SK-N-SH (cell line): Measurements from ENCODE around the gene KDM2A. TPM values are rescaled to one million over a fixed set of nuclear protein-coding genes. Genes with fewer than 3 reads are reported as not detected.

Experiments
- CTCF ChIA-PET: fragments of 300-600, 350-600 bp; formaldehyde crosslinking; extraction: SDS; loops from one replicate; lab custom pipeline; 2021; lab: Yijun Ruan, JAX
- POLR2A ChIA-PET: fragments of 350-600 bp; sonication (Branson Sonifier 250); formaldehyde crosslinking; extraction: SDS; loops from one replicate; lab custom pipeline; 2020; ENCODE audit warnings: antibody characterized with exemption, inconsistent platforms; lab: Yijun Ruan, JAX
- DNase-seq: peaks from one replicate; pipeline ENCODE4 v3.0.0; 2012
- H2AFZ ChIP-seq: fragments of 200-600 bp; sonication (generic); 2 replicates; pipeline ENCODE4 v1.8.1; 2016; ENCODE audit warnings: antibody characterized with exemption, mild to moderate bottlenecking, low read depth
- H3F3A ChIP-seq: fragments of 200-600 bp; sonication (generic); replicated peaks from 2 replicates; pipeline ENCODE3; 2016; ENCODE audit warnings: antibody characterized with exemption, mild to moderate bottlenecking; ENCODE audit not compliant: insufficient read depth
- H3K27ac ChIP-seq, 2 experiments: fragments of 200-500 bp in 1 of 2; fragments of 200-600 bp in 1 of 2; sonication (Bioruptor generic) in 1 of 2; sonication (generic), shearing (Covaris generic) in 1 of 2; 2 replicates each; pipeline versions ENCODE4 v1.5.1 to v1.6.1; 2014 to 2016; ENCODE audit warnings: low read depth in 2 of 2, inconsistent platforms in 1 of 2, low read length in 1 of 2, mild to moderate bottlenecking in 1 of 2, mixed read lengths in 1 of 2
- H3K27me3 ChIP-seq: fragments of 200-600 bp; sonication (generic), shearing (Covaris generic); 2 replicates; pipeline ENCODE4 v1.6.1; 2016; ENCODE audit warnings: mixed run types; ENCODE audit not compliant: insufficient read depth
- H3K36me3 ChIP-seq, 2 experiments: fragments of 200-500 bp in 1 of 2; fragments of 200-600 bp in 1 of 2; sonication (Bioruptor generic) in 1 of 2; sonication (generic) in 1 of 2; replicated peaks in 1 of 2; 2 replicates each; pipeline versions ENCODE3 to v1.5.1; 2014 to 2016; ENCODE audit warnings: low read length in 1 of 2, mild to moderate bottlenecking in 1 of 2; ENCODE audit not compliant: insufficient read depth in 2 of 2, control insufficient read depth in 1 of 2
- H3K4me1 ChIP-seq, 2 experiments: fragments of 200-500 bp in 1 of 2; fragments of 200-600 bp in 1 of 2; sonication (Bioruptor generic) in 1 of 2; sonication (generic), shearing (Covaris generic) in 1 of 2; 2 replicates each; pipeline versions ENCODE4 v1.5.1 to v1.6.1; 2014 to 2016; ENCODE audit warnings: low read depth in 1 of 2, low read length in 1 of 2, mixed run types in 1 of 2; ENCODE audit not compliant: insufficient read depth in 2 of 2, control insufficient read depth in 1 of 2
- H3K4me2 ChIP-seq: fragments of 200-600 bp; sonication (generic), shearing (Covaris generic); 2 replicates; pipeline ENCODE4 v1.6.1; 2017; ENCODE audit warnings: mixed run types
- H3K4me3 ChIP-seq, 2 experiments: fragments of 200-500 bp in 1 of 2; fragments of 200-600 bp in 1 of 2; sonication (Bioruptor generic) in 1 of 2; sonication (generic), shearing (Covaris generic) in 1 of 2; 2 replicates each; pipeline versions ENCODE4 v1.5.1 to v1.8.1; 2014 to 2016; ENCODE audit warnings: low read depth in 2 of 2, inconsistent platforms in 1 of 2, low read length in 1 of 2, mild to moderate bottlenecking in 1 of 2, mixed read lengths in 1 of 2, moderate library complexity in 1 of 2
- H3K79me2 ChIP-seq: fragments of 200-600 bp; sonication (generic); 2 replicates; pipeline ENCODE4 v1.8.1; 2017; ENCODE audit warnings: mild to moderate bottlenecking; ENCODE audit not compliant: insufficient read depth
- H3K9ac ChIP-seq: fragments of 200-600 bp; sonication (generic); 2 replicates; pipeline ENCODE4 v1.6.1; 2017; ENCODE audit warnings: mixed run types
- H3K9me2 ChIP-seq: fragments of 200-600 bp; sonication (generic); 2 replicates; pipeline ENCODE4 v1.6.1; 2017; ENCODE audit warnings: mixed run types
- H3K9me3 ChIP-seq: fragments of 200-600 bp; sonication (generic); 2 replicates; pipeline ENCODE4 v1.6.1; 2017; ENCODE audit warnings: mixed run types, mild to moderate bottlenecking, moderate library complexity
- H4K20me1 ChIP-seq: fragments of 200-600 bp; sonication (generic); 2 replicates; pipeline ENCODE4 v1.6.1; 2017; ENCODE audit warnings: mild to moderate bottlenecking, mixed run types; ENCODE audit not compliant: insufficient read depth
- CHD2 ChIP-seq: fragments of 150-350 bp; IDR thresholded peaks from 2 replicates; pipeline ENCODE4 v1.6.1; 2018; ENCODE audit warnings: low read length; ENCODE audit not compliant: partially characterized antibody
- ELF1 ChIP-seq: IDR thresholded peaks from 2 replicates; pipeline ENCODE4 v1.4.0; 2012
- EZH2phosphoT487 ChIP-seq: fragments of 200-600 bp; sonication (generic); IDR thresholded peaks from 2 replicates; pipeline ENCODE4 v1.6.1; 2017; ENCODE audit warnings: low read depth, mixed run types, mild to moderate bottlenecking, antibody characterized with exemption, moderate library complexity, borderline replicate concordance
- FOSL2 ChIP-seq: IDR thresholded peaks from 2 replicates; pipeline ENCODE4 v1.4.0; 2012; ENCODE audit warnings: low read depth, mild to moderate bottlenecking, moderate library complexity, borderline replicate concordance
- FOXJ3 ChIP-seq: sonication (generic); formaldehyde crosslinking; IDR thresholded peaks from 2 replicates; pipeline ENCODE4 v1.5.1; 2020; ENCODE audit warnings: mild to moderate bottlenecking, missing genetic modification reagents
- GABPA ChIP-seq: IDR thresholded peaks from 2 replicates; pipeline ENCODE4 v1.4.0; 2012; ENCODE audit warnings: low read depth, mild to moderate bottlenecking
- JUND ChIP-seq: IDR thresholded peaks from 2 replicates; pipeline ENCODE4 v1.4.0; 2012
- NFIC ChIP-seq: IDR thresholded peaks from 2 replicates; pipeline ENCODE4 v1.4.0; 2012; ENCODE audit warnings: borderline replicate concordance
- NRF1 ChIP-seq: IDR thresholded peaks from 2 replicates; pipeline ENCODE4 v1.6.1; 2012; ENCODE audit warnings: low read depth, mild to moderate bottlenecking, low read length
- POLR2AphosphoS5 ChIP-seq: IDR thresholded peaks from 2 replicates; pipeline ENCODE4 v1.6.1; 2012; ENCODE audit warnings: low read depth, low read length
- RAD21 ChIP-seq: IDR thresholded peaks from 2 replicates; pipeline ENCODE4 v1.6.1; 2012; ENCODE audit warnings: mild to moderate bottlenecking, low read length
- SIN3A ChIP-seq: IDR thresholded peaks from 2 replicates; pipeline ENCODE4 v1.6.1; 2012; ENCODE audit warnings: low read depth, mild to moderate bottlenecking, low read length, moderate library complexity, borderline replicate concordance
- SMC3 ChIP-seq: IDR thresholded peaks from 2 replicates; pipeline ENCODE4 v1.6.1; 2012; ENCODE audit warnings: low read depth, low read length, improper control_type of control experiment
- TCF12 ChIP-seq: IDR thresholded peaks from 2 replicates; pipeline ENCODE4 v1.4.0; 2012
- TEAD4 ChIP-seq: IDR thresholded peaks from 2 replicates; pipeline ENCODE4 v1.4.0; 2012; ENCODE audit warnings: mild to moderate bottlenecking, borderline replicate concordance; ENCODE audit not compliant: insufficient read depth
- WGBS: methylation state at CpG from one replicate; pipeline ENCODE4 v1.1.6; 2017; ENCODE audit warnings: low lambda C conversion rate; 5-methylcytosine and 5-hydroxymethylcytosine counted together
- polyA plus RNA-seq, 3 experiments: library from polyadenylated mRNA; depleted of rRNA; stranded (reverse); fragments of >200 nt; gene quantifications; 2 replicates each; pipeline ENCODE4 v1.2.3, GENCODE V29; 2012
- TF ChIP-seq, protein P1 (sequence below): IDR thresholded peaks from 2 replicates; pipeline ENCODE4 v1.6.1; 2012; ENCODE audit warnings: mild to moderate bottlenecking, low read depth, low read length, moderate library complexity
- TF ChIP-seq, protein P2 (sequence below): IDR thresholded peaks from 2 replicates; pipeline ENCODE4 v1.4.0; 2012; ENCODE audit warnings: low read depth, borderline replicate concordance
- TF ChIP-seq, protein P3 (sequence below): fragments of 150-350 bp; IDR thresholded peaks from 2 replicates; pipeline ENCODE4 v1.6.1; 2016; ENCODE audit warnings: mild to moderate bottlenecking, low read depth, low read length

The KDM2A gene
- polyA plus RNA-seq, 1 of the 3 experiments (the other 2 are of a cell fraction) = 28.4 TPM

DNA sequence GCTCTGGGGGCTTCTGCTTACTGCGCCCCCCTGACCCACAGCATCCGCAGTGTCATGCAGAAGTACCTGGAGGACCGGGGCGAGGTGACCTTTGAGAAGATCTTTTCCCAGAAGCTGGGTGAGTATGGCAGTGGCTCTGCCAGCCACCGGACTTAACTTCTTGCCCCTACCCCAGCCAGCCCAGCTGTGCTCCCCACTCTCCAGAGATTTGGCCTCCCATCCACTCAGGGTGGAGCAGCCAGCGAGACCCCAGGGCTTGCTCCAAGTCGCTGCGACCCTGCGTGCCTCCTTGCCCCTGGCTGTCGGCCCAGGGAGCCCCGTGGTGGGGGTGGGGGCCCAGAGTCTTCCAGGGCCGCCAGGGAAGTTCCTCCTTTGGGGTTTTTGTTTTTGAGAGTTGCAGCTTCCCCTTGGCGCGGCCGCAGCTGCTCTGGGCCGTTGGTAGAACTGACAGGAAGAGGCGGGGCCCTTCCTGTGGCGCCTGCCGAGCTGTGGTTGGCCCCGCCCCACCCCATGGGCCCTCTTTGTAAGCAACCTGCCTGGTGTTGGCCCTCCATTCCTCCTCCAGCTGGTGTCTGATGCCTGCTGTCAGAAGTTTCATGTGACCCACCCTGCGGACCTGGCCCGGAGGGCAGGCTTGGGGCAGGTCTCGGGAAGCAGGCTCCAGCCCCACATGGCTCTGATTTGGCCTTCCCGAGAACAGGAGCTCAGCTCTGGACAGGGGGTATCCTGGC, 158.3 kb downstream of the KDM2A start (continued):
- TF ChIP-seq, protein P1, sequence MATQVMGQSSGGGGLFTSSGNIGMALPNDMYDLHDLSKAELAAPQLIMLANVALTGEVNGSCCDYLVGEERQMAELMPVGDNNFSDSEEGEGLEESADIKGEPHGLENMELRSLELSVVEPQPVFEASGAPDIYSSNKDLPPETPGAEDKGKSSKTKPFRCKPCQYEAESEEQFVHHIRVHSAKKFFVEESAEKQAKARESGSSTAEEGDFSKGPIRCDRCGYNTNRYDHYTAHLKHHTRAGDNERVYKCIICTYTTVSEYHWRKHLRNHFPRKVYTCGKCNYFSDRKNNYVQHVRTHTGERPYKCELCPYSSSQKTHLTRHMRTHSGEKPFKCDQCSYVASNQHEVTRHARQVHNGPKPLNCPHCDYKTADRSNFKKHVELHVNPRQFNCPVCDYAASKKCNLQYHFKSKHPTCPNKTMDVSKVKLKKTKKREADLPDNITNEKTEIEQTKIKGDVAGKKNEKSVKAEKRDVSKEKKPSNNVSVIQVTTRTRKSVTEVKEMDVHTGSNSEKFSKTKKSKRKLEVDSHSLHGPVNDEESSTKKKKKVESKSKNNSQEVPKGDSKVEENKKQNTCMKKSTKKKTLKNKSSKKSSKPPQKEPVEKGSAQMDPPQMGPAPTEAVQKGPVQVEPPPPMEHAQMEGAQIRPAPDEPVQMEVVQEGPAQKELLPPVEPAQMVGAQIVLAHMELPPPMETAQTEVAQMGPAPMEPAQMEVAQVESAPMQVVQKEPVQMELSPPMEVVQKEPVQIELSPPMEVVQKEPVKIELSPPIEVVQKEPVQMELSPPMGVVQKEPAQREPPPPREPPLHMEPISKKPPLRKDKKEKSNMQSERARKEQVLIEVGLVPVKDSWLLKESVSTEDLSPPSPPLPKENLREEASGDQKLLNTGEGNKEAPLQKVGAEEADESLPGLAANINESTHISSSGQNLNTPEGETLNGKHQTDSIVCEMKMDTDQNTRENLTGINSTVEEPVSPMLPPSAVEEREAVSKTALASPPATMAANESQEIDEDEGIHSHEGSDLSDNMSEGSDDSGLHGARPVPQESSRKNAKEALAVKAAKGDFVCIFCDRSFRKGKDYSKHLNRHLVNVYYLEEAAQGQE = no peak
- no peak for TF ChIP-seq JUND

DNA sequence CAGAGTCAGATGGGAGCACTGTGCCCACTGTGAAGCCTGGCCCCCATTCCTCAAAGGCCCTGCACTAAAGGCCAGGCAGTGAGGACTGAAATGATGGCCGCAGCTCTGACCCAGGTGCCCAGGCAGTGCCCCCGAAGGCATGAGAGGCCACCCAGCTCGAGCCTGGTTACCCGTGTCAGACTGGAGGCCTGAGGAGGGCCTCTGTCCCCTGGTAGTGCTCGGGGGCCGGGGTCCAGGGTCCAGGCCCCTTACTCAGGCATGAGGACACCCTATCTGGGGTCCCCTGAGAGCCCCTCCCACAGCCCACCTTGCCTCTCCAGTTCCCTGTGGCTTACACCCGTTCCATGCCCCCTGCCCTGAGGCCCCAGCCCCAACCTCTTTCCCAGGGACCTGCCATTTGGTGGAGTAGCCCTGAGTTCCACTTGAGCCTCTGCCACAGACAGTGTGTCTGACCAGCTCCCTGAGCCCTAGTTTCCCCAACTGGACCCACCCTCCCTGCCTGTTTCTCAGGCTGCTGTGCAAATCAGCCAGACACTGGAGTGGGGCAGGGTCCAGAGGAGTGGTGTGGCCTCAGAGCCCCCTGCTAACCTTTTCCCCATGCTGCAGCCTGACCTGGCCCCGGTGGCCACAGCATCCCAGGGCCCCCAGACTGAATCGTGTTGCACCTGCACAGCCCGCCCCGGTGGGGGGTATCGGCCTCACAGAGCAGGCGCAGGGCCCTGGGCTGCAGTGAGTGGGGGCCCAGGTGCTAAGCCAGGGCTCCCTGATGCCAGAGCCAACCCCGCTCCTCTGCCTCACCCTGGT, 159.3 kb downstream of the KDM2A start:
- H3K4me2 ChIP-seq = no peak overlapping the region
- WGBS = 93% methylated on average over 2 of the region's 14 CpGs
- H3K27me3 ChIP-seq = no peaks in the 10 kb centered on the region
- no peak overlapping the region for H3K27ac ChIP-seq
- CTCF ChIA-PET = interaction anchor here (1.0 to 3.9 kb wide), 5 partner anchors 11 to 105 kb away, joined by 3 to 20 read pairs (median 11); partner anchors contain the start of gene GRK2
- no peaks in the 10 kb centered on the region for H3K9me2 ChIP-seq
- H3K9me3 ChIP-seq = no peaks in the 10 kb centered on the region
- H2AFZ ChIP-seq = no peak overlapping the region
- peaks cover 20% of the 10 kb centered on the region for H3K79me2 ChIP-seq
- H3K4me3 ChIP-seq = no peak overlapping the region
- peaks cover 14% of the 10 kb centered on the region; the same call in 1 of the 2 replicates for H4K20me1 ChIP-seq
- H3K4me1 ChIP-seq = peaks cover 0 to 6% of the 10 kb centered on the region in 2 experiments; a peak in 2 of 4 replicates
- H3F3A ChIP-seq = no peaks in the 10 kb centered on the region
- POLR2A ChIA-PET = interaction anchor here (1.2 kb wide), 1 partner anchor 12 kb away, joined by 3 read pairs; no protein-coding TSS in a partner anchor
- no peak overlapping the region for H3K9ac ChIP-seq
- DNase-seq = no peak
- H3K36me3 ChIP-seq = peaks cover 0 to 45% of the 10 kb centered on the region in 2 experiments
- TF ChIP-seq TEAD4 = no peak
- no peak for TF ChIP-seq CHD2
- TF ChIP-seq, protein P1 = no peak
- no peak for TF ChIP-seq SMC3
- no peak for TF ChIP-seq SIN3A
- TF ChIP-seq JUND = no peak
- no peak for TF ChIP-seq NFIC
- TF ChIP-seq RAD21 = no peak
- no peak for TF ChIP-seq TCF12
- no peak for TF ChIP-seq NRF1
- no peak for TF ChIP-seq ELF1
- no peak for TF ChIP-seq FOXJ3
- TF ChIP-seq, protein P2, sequence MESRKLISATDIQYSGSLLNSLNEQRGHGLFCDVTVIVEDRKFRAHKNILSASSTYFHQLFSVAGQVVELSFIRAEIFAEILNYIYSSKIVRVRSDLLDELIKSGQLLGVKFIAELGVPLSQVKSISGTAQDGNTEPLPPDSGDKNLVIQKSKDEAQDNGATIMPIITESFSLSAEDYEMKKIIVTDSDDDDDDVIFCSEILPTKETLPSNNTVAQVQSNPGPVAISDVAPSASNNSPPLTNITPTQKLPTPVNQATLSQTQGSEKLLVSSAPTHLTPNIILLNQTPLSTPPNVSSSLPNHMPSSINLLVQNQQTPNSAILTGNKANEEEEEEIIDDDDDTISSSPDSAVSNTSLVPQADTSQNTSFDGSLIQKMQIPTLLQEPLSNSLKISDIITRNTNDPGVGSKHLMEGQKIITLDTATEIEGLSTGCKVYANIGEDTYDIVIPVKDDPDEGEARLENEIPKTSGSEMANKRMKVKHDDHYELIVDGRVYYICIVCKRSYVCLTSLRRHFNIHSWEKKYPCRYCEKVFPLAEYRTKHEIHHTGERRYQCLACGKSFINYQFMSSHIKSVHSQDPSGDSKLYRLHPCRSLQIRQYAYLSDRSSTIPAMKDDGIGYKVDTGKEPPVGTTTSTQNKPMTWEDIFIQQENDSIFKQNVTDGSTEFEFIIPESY = no peak
- no peak for TF ChIP-seq POLR2AphosphoS5
- no peak for TF ChIP-seq FOSL2
- TF ChIP-seq EZH2phosphoT487 = no peak
- no peak for TF ChIP-seq GABPA
- TF ChIP-seq, protein P3, sequence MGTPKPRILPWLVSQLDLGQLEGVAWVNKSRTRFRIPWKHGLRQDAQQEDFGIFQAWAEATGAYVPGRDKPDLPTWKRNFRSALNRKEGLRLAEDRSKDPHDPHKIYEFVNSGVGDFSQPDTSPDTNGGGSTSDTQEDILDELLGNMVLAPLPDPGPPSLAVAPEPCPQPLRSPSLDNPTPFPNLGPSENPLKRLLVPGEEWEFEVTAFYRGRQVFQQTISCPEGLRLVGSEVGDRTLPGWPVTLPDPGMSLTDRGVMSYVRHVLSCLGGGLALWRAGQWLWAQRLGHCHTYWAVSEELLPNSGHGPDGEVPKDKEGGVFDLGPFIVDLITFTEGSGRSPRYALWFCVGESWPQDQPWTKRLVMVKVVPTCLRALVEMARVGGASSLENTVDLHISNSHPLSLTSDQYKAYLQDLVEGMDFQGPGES = no peak
